Endothelial cell of umbilical vein (primary cell): Measurements from ENCODE around the gene APBA2. TPM values are rescaled to one million over a fixed set of nuclear protein-coding genes. Genes with fewer than 3 reads are reported as not detected.

Source experiments
- BruUV-seq: library from RNA; stranded (reverse); fragments of 400-500 nt; replicated peaks from 2 replicates; lab custom pipeline; 2021; lab: Mats Ljungman, UMichigan
- CTCF ChIA-PET: fragments of 300-600, 350-600 bp; sonication (Branson Sonifier 250); formaldehyde crosslinking; loops from one replicate; lab custom pipeline; 2021; ENCODE audit warnings: antibody characterized with exemption, inconsistent platforms; lab: Charles Lee
- POLR2A ChIA-PET: fragments of 300-600, 350-600 bp; sonication (Branson Sonifier 250); formaldehyde crosslinking; loops from one replicate; lab custom pipeline; 2021; ENCODE audit warnings: antibody characterized with exemption, inconsistent platforms; lab: Charles Lee
- DNase-seq: peaks from one replicate; pipeline ENCODE4 v3.0.0-alpha.2; 2011; ENCODE audit warnings: low read depth, low spot score
- FAIRE-seq: peaks from 2 replicates; lab custom pipeline; 2011; peaks lifted over from hg19 to GRCh38; lab: Jason Lieb, UNC
- H2AFZ ChIP-seq: 2 replicates; pipeline ENCODE4 v1.6.0; 2012; ENCODE audit warnings: low read depth, low read length, control low read depth, inconsistent platforms
- H3K27ac ChIP-seq: 2 replicates; pipeline ENCODE4 v1.5.1; 2011; ENCODE audit warnings: low read depth, mild to moderate bottlenecking, control low read depth, low read length, moderate library complexity; ENCODE audit not compliant: insufficient read depth
- H3K27me3 ChIP-seq, 2 experiments: 2 replicates each; pipeline versions ENCODE4 v1.6.0 to v1.6.1; 2011; ENCODE audit warnings: low read length in 2 of 2, mixed read lengths in 1 of 2; ENCODE audit not compliant: control insufficient read depth in 2 of 2, insufficient read depth in 2 of 2
- H3K36me3 ChIP-seq, 2 experiments: 2 replicates in 1 of 2; 3 replicates in 1 of 2; pipeline ENCODE4 v1.5.1; 2011; ENCODE audit warnings: low read length in 2 of 2, mild to moderate bottlenecking in 1 of 2, moderate library complexity in 1 of 2; ENCODE audit not compliant: control insufficient read depth in 2 of 2, insufficient read depth in 2 of 2; ENCODE audit errors: extremely low read depth in 1 of 2
- H3K4me1 ChIP-seq: 3 replicates; pipeline ENCODE4 v1.5.1; 2011; ENCODE audit warnings: mild to moderate bottlenecking, low read length; ENCODE audit not compliant: control insufficient read depth, insufficient read depth; ENCODE audit errors: extremely low read depth
- H3K4me2 ChIP-seq: 2 replicates; pipeline ENCODE4 v1.6.1; 2011; ENCODE audit warnings: low read length, control low read depth, mixed read lengths; ENCODE audit not compliant: insufficient read depth
- H3K4me3 ChIP-seq, 3 experiments: fragments of 200-600 bp in 1 of 3; sonication (generic), shearing (Covaris generic) in 1 of 3; replicated peaks in 1 of 3; 2 replicates each; pipeline ENCODE4 v1.5.1; 2011 to 2016; ENCODE audit warnings: control low read depth in 3 of 3, low read length in 3 of 3, mild to moderate bottlenecking in 2 of 3, inconsistent platforms in 1 of 3, low read depth in 1 of 3, moderate library complexity in 1 of 3; ENCODE audit not compliant: insufficient read depth in 1 of 3
- H3K79me2 ChIP-seq: 2 replicates; pipeline ENCODE4 v1.6.0; 2012; ENCODE audit warnings: low read length, inconsistent platforms; ENCODE audit not compliant: control insufficient read depth, insufficient read depth
- H3K9ac ChIP-seq: replicated peaks from 2 replicates; pipeline ENCODE3; 2011; ENCODE audit warnings: low read length, control low read depth; ENCODE audit not compliant: insufficient read depth; ENCODE audit errors: extremely low read depth
- H3K9me1 ChIP-seq: replicated peaks from 3 replicates; pipeline ENCODE4 v1.6.0; 2011; ENCODE audit warnings: mild to moderate bottlenecking, low read length; ENCODE audit not compliant: control insufficient read depth, insufficient read depth; ENCODE audit errors: extremely low read depth
- H3K9me3 ChIP-seq: replicated peaks from 2 replicates; pipeline ENCODE4 v1.5.1; 2012; ENCODE audit warnings: low read length, inconsistent platforms; ENCODE audit not compliant: control insufficient read depth, insufficient read depth
- H4K20me1 ChIP-seq: replicated peaks from 2 replicates; pipeline ENCODE3; 2011; ENCODE audit warnings: mild to moderate bottlenecking, low read length; ENCODE audit not compliant: control insufficient read depth, insufficient read depth; ENCODE audit errors: extremely low read depth
- CTCF ChIP-seq, 2 donors: IDR thresholded peaks; 1 replicate in 1 of 2; 2 replicates in 1 of 2; pipeline ENCODE4 v1.5.1; 2011; ENCODE audit warnings: low read length in 2 of 2, mild to moderate bottlenecking in 2 of 2, moderate library complexity in 2 of 2, control low read depth in 1 of 2, inconsistent platforms in 1 of 2, low read depth in 1 of 2; ENCODE audit not compliant: insufficient read depth in 1 of 2; ENCODE audit errors: extremely low read depth in 1 of 2
- EZH2 ChIP-seq: IDR thresholded peaks from 2 replicates; pipeline ENCODE4 v1.6.1; 2012; ENCODE audit warnings: borderline replicate concordance, low read depth, mild to moderate bottlenecking, moderate library complexity, low read length, inconsistent platforms; ENCODE audit not compliant: severe bottlenecking
- FOS ChIP-seq: IDR thresholded peaks from 2 replicates; pipeline ENCODE4 v1.6.1; 2011; ENCODE audit warnings: mild to moderate bottlenecking, low read length, moderate library complexity, borderline replicate concordance; ENCODE audit not compliant: insufficient read depth
- GATA2 ChIP-seq: IDR thresholded peaks from 2 replicates; pipeline ENCODE4 v1.7.0; 2011; ENCODE audit warnings: low read depth, mild to moderate bottlenecking, moderate library complexity, mixed read lengths, low read length; ENCODE audit not compliant: insufficient read length, insufficient read depth
- JUN ChIP-seq: IDR thresholded peaks from 2 replicates; pipeline ENCODE4 v1.6.1; 2011; ENCODE audit warnings: borderline replicate concordance, low read depth; ENCODE audit not compliant: insufficient read length, insufficient read depth
- MAX ChIP-seq: IDR thresholded peaks from 2 replicates; pipeline ENCODE4 v1.6.1; 2011; ENCODE audit not compliant: insufficient read depth, insufficient read length
- MYC ChIP-seq: IDR thresholded peaks from one replicate; pipeline ENCODE4 v1.6.1; 2011; ENCODE audit warnings: mild to moderate bottlenecking, low read depth, low read length
- POLR2A ChIP-seq: IDR thresholded peaks from 2 replicates; pipeline ENCODE4 v1.6.1; 2012; ENCODE audit warnings: low read depth, mild to moderate bottlenecking, control low read depth, low read length
- POLR2AphosphoS5 ChIP-seq: IDR thresholded peaks from 2 replicates; pipeline ENCODE4 v1.6.1; 2012; ENCODE audit warnings: low read depth, mild to moderate bottlenecking, control low read depth, low read length, moderate library complexity; ENCODE audit not compliant: insufficient read depth
- dilution Hi-C: fragments of 300-500 bp; cut with MboI; formaldehyde crosslinking; loops from one replicate; pipeline ENCODE4 v1.15.0; 2019; ENCODE audit warnings: low sequenced_read_pairs; ENCODE audit not compliant: extremely low pct_ligation_motif_present
- intact Hi-C: fragments of 100-400 bp; cut with micrococcal nuclease; formaldehyde crosslinking; loops from one replicate; pipeline ENCODE4 v1.10.0; 2022
- polyA plus RNA-seq, 4 experiments: library from polyadenylated mRNA; depleted of rRNA in 3 of 4; stranded (reverse) in 3 of 4; unstranded in 1 of 4; fragments of >200 nt; gene quantifications; 2 replicates each; pipeline versions ENCODE4 v1.2.1 to v1.2.3, GENCODE V29; 2011 to 2012; ENCODE audit warnings: missing spikeins in 1 of 4
- total RNA-seq: library from RNA; stranded (reverse); gene quantifications from 2 replicates; pipeline ENCODE4 v1.2.3, GENCODE V29; 2021

Gene APBA2
- total and polyA plus RNA-seq, 2 donors (not counting 3 experiments of a cell fraction or from before 2014, with no cell fraction given), result 5.7 to 11.1 TPM

- H3K27me3 ChIP-seq, result no peaks in the 10 kb centered on the region
- dilution Hi-C loops, result no loop called here
- intact Hi-C loops, result no loop called here
- H3K4me1 ChIP-seq, result peaks cover 6% of the 10 kb centered on the region
- H3K9me1 ChIP-seq, result no peaks in the 10 kb centered on the region
- no peak overlapping the region for H3K9ac ChIP-seq
- no peak for DNase-seq
- no peak overlapping the region for H3K4me3 ChIP-seq
- no peaks in the 10 kb centered on the region for H3K79me2 ChIP-seq
- H3K9me3 ChIP-seq, result no peaks in the 10 kb centered on the region
- ChIA-PET POLR2A (no interaction called here), CTCF (no interaction called here)
- no peak overlapping the region for H3K4me2 ChIP-seq
- TF ChIP-seq POLR2A (no peak), MYC (no peak), JUN (no peak), GATA2 (no peak), FOS (no peak), CTCF (IDR thresholded peaks at IDR 0.05; ENCODE audit: extremely low read depth in 1 of 2, insufficient read depth in 1 of 2, low read depth in 1 of 2, low read length in 2 of 2) (no peak), POLR2AphosphoS5 (no peak), EZH2 (no peak), MAX (no peak)
- BruUV-seq, result no TSS peak
- FAIRE-seq, result no peak
- no peak overlapping the region for H2AFZ ChIP-seq
- H4K20me1 ChIP-seq, result no peaks in the 10 kb centered on the region
- H3K27ac ChIP-seq, result no peak overlapping the region
- H3K36me3 ChIP-seq, result no peaks in the 10 kb centered on the region
Measured at GRCh38 chr15:29127506-29128430, 242.0 kb downstream of the APBA2 start.
